ENCODE data around the gene RP9.
"Not testable (repeated sequence)": the region's sequence is repeated elsewhere in the genome, so short reads cannot be mapped to it uniquely, and the experiment has no call there.

RP9 gene

GRCh38 chr7:33109758-33110238 lies 594 bp upstream of the RP9 start:
- DNase-seq (ENCODE audit: low spot score): no peak
- in situ Hi-C loops (cut with MboI; ENCODE audit: low pct_unique_long_range_greater_than_20kb, low sequenced_read_pairs, unreplicated experiment): no loop called here

GRCh38 chr7:33108554-33109004 lies 625 bp downstream of the RP9 start:
- no peak for DNase-seq (ENCODE audit: low spot score)
- in situ Hi-C loops (cut with MboI; ENCODE audit: low pct_unique_long_range_greater_than_20kb, low sequenced_read_pairs, unreplicated experiment): no loop called here
- TF ChIP-seq CTCF (IDR thresholded peaks at IDR 0.05; ENCODE audit: extremely low read depth, insufficient read depth, missing control alignments): no peak

More at GRCh38 chr7:33109758-33110238, 594 bp upstream of the RP9 start:
- TF ChIP-seq CTCF (IDR thresholded peaks at IDR 0.05; ENCODE audit: extremely low read depth, insufficient read depth, missing control alignments): no peak

GRCh38 chr7:33107136-33108066 lies 1.8 kb downstream of the RP9 start:
- no peak for DNase-seq (ENCODE audit: low spot score)
- peak; percentile 54 for TF ChIP-seq CTCF (IDR thresholded peaks at IDR 0.05; ENCODE audit: extremely low read depth, insufficient read depth, missing control alignments)
- in situ Hi-C loops (cut with MboI; ENCODE audit: low pct_unique_long_range_greater_than_20kb, low sequenced_read_pairs, unreplicated experiment): no loop called here

GRCh38 chr7:33101906-33102305 lies 7.3 kb downstream of the RP9 start:
- no peak for TF ChIP-seq CTCF (IDR thresholded peaks at IDR 0.05; ENCODE audit: extremely low read depth, insufficient read depth, missing control alignments)
- no peak for DNase-seq (ENCODE audit: low spot score)
- in situ Hi-C loops (cut with MboI; ENCODE audit: low pct_unique_long_range_greater_than_20kb, low sequenced_read_pairs, unreplicated experiment): no loop called here

GRCh38 chr7:33100770-33101169 lies 8.4 kb downstream of the RP9 start:
- no peak for TF ChIP-seq CTCF (IDR thresholded peaks at IDR 0.05; ENCODE audit: extremely low read depth, insufficient read depth, missing control alignments)
- in situ Hi-C loops (cut with MboI; ENCODE audit: low pct_unique_long_range_greater_than_20kb, low sequenced_read_pairs, unreplicated experiment): no loop called here
- DNase-seq (ENCODE audit: low spot score): no peak

GRCh38 chr7:33099154-33099940 lies 9.9 kb downstream of the RP9 start:
- no peak for TF ChIP-seq CTCF (IDR thresholded peaks at IDR 0.05; ENCODE audit: extremely low read depth, insufficient read depth, missing control alignments)
- DNase-seq (ENCODE audit: low spot score): no peak
- in situ Hi-C loops (cut with MboI; ENCODE audit: low pct_unique_long_range_greater_than_20kb, low sequenced_read_pairs, unreplicated experiment): no loop called here

- DNase-seq (ENCODE audit: low spot score); in situ Hi-C loops (cut with MboI; ENCODE audit: low pct_unique_long_range_greater_than_20kb, low sequenced_read_pairs, unreplicated experiment): not testable (repeated sequence)
Observed at GRCh38 chr7:33094745-33095275, 14.4 kb downstream of the RP9 start.

All from GM13977 (cell line).